HG03045 (cell line): ENCODE results near the gene PRDM16.
"Not testable (repeated sequence)": the region's sequence is repeated elsewhere in the genome, so short reads cannot be mapped to it uniquely, and the experiment has no call there.

Experiments
- ATAC-seq: cut with Tn5 transposase; IDR thresholded peaks from one replicate; pipeline ENCODE4 v1.9.1; 2021; ENCODE audit warnings: mild to moderate bottlenecking, moderate library complexity; ENCODE audit not compliant: unreplicated experiment

PRDM16 gene

GRCh38 chr1:3271866-3272265 lies 202.9 kb downstream of the PRDM16 start:
- no peak for ATAC-seq

GRCh38 chr1:3272321-3273045 lies 203.5 kb downstream of the PRDM16 start:
- no peak for ATAC-seq

GRCh38 chr1:3273447-3273846 lies 204.4 kb downstream of the PRDM16 start:
- no peak for ATAC-seq

GRCh38 chr1:3274972-3275371 lies 206.0 kb downstream of the PRDM16 start:
- no peak for ATAC-seq

GRCh38 chr1:3275471-3276340 lies 206.7 kb downstream of the PRDM16 start:
- ATAC-seq: no peak

GRCh38 chr1:3276341-3276800 lies 207.4 kb downstream of the PRDM16 start:
- ATAC-seq: no peak

- ATAC-seq: no peak
Measured at GRCh38 chr1:3277011-3277471, 208.0 kb downstream of the PRDM16 start.

GRCh38 chr1:3277623-3278022 lies 208.6 kb downstream of the PRDM16 start:
- ATAC-seq: no peak

- no peak for ATAC-seq
Measured at GRCh38 chr1:3278416-3279181, 209.6 kb downstream of the PRDM16 start.

- no peak for ATAC-seq
Measured at GRCh38 chr1:3279182-3279470, 210.1 kb downstream of the PRDM16 start.

GRCh38 chr1:3281735-3282134 lies 212.7 kb downstream of the PRDM16 start:
- no peak for ATAC-seq

- ATAC-seq: no peak
Measured at GRCh38 chr1:3282186-3282585, 213.2 kb downstream of the PRDM16 start.

GRCh38 chr1:3282656-3283430 lies 213.8 kb downstream of the PRDM16 start:
- no peak for ATAC-seq

- ATAC-seq: no peak
Measured at GRCh38 chr1:3283849-3284248, 214.8 kb downstream of the PRDM16 start.

GRCh38 chr1:3284691-3285090 lies 215.7 kb downstream of the PRDM16 start:
- no peak for ATAC-seq

GRCh38 chr1:3285106-3285740 lies 216.2 kb downstream of the PRDM16 start:
- no peak for ATAC-seq

GRCh38 chr1:3287095-3287494 lies 218.1 kb downstream of the PRDM16 start:
- not testable (repeated sequence) for ATAC-seq

GRCh38 chr1:3287656-3288160 lies 218.7 kb downstream of the PRDM16 start:
- no peak for ATAC-seq

- ATAC-seq: no peak
Measured at GRCh38 chr1:3289502-3289901, 220.5 kb downstream of the PRDM16 start.

GRCh38 chr1:3290438-3290837 lies 221.4 kb downstream of the PRDM16 start:
- ATAC-seq: no peak
